Measurements from ENCODE around the gene FOXS1.

Gene FOXS1

DNA sequence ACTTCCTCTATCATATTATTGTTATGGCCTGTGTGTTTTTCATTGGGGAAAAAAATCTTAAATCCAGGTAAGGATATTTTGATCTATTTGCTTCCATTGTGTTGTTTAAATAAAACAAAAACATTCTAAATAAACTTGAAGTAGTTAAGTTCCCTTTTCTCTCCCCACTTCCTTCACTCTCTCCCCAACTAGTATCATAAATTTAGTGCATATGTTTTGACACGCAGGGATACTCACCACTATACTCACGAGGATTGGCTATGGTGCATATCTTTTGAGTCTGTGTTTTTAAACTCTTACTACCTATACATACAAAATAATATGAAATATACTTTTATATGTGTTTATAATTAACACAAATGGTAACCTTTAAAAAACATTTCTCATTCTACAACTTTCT lies 30.3 kb upstream of the FOXS1 start:
- DNase-seq (ENCODE audit: low read depth) = no peak
- TF ChIP-seq, protein P1, sequence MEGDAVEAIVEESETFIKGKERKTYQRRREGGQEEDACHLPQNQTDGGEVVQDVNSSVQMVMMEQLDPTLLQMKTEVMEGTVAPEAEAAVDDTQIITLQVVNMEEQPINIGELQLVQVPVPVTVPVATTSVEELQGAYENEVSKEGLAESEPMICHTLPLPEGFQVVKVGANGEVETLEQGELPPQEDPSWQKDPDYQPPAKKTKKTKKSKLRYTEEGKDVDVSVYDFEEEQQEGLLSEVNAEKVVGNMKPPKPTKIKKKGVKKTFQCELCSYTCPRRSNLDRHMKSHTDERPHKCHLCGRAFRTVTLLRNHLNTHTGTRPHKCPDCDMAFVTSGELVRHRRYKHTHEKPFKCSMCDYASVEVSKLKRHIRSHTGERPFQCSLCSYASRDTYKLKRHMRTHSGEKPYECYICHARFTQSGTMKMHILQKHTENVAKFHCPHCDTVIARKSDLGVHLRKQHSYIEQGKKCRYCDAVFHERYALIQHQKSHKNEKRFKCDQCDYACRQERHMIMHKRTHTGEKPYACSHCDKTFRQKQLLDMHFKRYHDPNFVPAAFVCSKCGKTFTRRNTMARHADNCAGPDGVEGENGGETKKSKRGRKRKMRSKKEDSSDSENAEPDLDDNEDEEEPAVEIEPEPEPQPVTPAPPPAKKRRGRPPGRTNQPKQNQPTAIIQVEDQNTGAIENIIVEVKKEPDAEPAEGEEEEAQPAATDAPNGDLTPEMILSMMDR (conservative IDR thresholded peaks at IDR 0.05; ENCODE audit: control insufficient read depth, insufficient read depth, low read depth, low read length) = no peak
- no peak overlapping the region for H3K4me3 ChIP-seq (ENCODE audit: control insufficient read depth, low read depth, low read length)

DNA sequence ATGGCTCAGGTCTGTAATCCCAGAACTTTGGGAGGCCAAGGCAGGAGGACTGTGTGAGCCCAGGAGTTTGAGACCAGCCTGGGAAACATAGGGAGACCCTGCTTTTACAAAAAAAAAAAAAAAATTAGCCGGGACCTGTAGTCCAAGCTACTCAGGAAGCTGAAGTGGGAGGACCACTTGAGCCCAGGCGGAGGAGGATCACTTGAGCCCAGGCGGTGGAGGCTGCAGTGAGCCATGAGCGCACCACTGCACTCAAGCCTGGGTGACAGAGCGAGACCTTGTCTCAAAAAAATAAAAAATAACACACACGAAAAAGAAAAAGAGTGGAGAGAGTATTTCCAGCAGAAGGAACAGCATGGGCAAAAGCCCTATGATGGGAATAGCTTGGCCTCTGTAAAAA lies 27.0 kb upstream of the FOXS1 start:
- H3K4me3 ChIP-seq (ENCODE audit: control insufficient read depth, low read depth, low read length) = no peak overlapping the region
- TF ChIP-seq, protein P1 (conservative IDR thresholded peaks at IDR 0.05; ENCODE audit: control insufficient read depth, insufficient read depth, low read depth, low read length) = no peak
- no peak for DNase-seq (ENCODE audit: low read depth)

DNA sequence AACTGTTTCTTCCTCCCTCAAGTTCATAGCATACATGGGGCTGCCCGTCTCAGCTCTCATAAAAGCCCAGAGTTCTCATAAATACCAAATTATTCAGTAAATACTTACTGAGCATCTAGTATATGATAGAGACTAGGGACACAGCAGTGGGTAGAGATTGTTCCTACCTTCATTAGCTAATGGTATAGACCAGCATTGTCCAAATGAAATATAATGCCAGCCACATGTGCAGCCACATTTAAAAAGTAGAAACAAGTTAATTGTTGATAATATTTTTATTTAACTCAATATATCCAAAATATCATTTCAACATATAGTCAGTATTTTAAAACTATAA lies 26.2 kb upstream of the FOXS1 start:
- no peak for DNase-seq (ENCODE audit: low read depth)
- TF ChIP-seq, protein P1 (conservative IDR thresholded peaks at IDR 0.05; ENCODE audit: control insufficient read depth, insufficient read depth, low read depth, low read length) = no peak
- H3K4me3 ChIP-seq (ENCODE audit: control insufficient read depth, low read depth, low read length) = no peak overlapping the region

DNA sequence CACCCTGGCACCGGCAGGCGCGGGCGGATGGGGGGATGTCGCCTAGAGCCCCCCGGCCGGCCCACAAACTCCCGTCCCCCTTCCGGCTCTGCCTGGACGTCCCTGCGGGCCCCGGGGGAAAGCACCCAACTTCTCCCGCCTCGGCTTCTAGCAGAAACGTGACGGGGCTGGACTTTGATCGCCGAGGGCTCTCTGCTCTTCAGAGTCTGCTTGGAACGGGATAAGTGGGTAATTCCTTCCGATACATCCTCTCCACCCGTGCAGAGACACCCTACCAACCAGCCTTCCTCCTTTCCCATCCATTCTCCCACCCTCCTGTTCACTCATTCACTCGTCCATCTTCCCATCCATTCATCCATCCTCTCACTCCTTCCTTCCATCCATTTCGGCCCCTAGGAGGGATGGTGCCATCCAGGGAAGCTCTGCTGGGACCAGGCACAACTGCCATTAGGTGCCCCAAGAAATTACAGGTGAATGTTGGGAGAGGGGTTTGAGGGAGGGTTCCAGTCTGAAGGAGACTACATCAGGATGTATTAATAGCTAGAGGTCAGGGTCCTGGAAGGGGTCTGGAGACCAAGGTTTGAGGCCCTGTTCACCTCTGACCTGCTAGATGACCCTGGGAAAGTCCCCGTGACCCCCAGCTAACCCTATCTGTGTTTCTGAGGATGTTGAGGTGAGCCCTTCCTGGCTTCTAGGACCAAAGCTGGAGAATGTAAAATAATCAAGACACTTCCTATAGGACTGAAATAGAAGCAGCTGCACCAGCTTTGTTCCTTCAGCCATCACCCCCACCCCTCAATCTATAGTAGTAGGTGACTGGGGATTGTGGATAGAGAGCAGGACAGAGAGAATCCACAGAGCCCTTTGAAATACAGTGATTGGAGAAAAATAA lies 25.6 kb upstream of the FOXS1 start:
- TF ChIP-seq, protein P1 (conservative IDR thresholded peaks at IDR 0.05; ENCODE audit: control insufficient read depth, insufficient read depth, low read depth, low read length) = no peak
- no peak overlapping the region for H3K4me3 ChIP-seq (ENCODE audit: control insufficient read depth, low read depth, low read length)
- DNase-seq (ENCODE audit: low read depth) = no peak

DNA sequence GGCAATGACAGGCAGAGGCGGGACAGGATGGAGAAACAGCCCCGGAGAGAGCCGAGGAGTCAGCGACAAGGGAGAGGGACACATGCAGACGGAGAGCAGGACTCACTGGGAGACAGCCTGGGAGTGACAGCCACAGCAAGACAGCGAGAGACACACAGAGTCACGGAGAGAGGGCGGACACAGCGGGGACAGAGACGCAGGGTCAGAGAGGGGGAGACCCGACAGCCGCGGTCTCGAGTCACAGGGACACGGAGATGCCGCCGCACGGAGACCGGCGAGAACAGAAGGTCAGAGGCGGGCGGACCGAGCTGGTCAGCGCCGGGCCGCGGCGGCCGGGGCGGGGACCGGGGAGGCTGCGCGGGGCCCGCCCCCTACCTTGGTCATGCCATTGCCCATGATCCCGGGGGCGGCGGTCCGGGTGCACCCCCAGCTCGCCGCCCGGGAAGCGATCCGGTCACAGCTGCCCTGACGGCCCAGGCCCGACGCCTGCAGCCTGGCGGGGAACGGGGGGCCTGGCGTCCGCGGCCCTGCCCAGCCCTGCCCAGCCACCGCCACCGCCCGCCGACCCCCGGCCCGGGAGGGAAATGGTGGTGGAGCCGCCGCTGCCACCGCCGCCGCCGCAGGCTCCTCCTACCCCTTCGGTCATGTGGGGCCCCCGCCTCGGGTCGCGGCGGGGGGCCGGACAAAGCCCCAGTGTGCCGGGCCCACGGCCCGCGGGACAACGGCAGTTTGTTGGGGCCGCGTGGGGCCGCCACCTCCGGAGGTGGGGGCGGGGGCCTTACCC lies 24.7 kb upstream of the FOXS1 start, which contains the start of the genes DUSP15 and TTLL9:
Gene DUSP15 (minus strand): TSS at position 586 of the 784 bp plus-strand sequence. CDS start 190 bp downstream, at position 396.
Gene TTLL9 (plus strand): TSS at position 693 of the 784 bp plus-strand sequence. CDS start 493 bp downstream, outside the sequence.
- DNase-seq (ENCODE audit: low read depth) = no peak
- H3K4me3 ChIP-seq (ENCODE audit: control insufficient read depth, low read depth, low read length) = peak within 1 kb of the TSS; percentile 12
- TF ChIP-seq, protein P1 (conservative IDR thresholded peaks at IDR 0.05; ENCODE audit: control insufficient read depth, insufficient read depth, low read depth, low read length) = no peak

DNA sequence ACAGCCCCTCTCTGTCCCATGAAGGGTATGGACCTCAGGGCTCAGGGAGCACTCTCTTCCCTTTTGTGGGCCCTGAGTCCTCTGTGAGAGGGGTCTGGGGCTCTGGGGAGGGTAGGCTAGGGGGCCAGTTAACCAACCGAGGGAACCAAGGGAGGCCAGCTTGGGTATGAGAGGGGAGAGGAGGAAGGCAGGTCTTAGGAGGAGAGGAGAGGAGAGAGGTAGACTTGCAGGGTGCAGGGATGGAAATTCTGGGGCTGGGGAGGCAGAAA lies 24.2 kb upstream of the FOXS1 start:
- TF ChIP-seq, protein P1 (conservative IDR thresholded peaks at IDR 0.05; ENCODE audit: control insufficient read depth, insufficient read depth, low read depth, low read length) = no peak
- no peak for DNase-seq (ENCODE audit: low read depth)
- H3K4me3 ChIP-seq (ENCODE audit: control insufficient read depth, low read depth, low read length) = no peak overlapping the region
